ENCODE measurements around the gene MEFV. TPM values are rescaled to one million over a fixed set of nuclear protein-coding genes. Genes with fewer than 3 reads are reported as not detected.

The MEFV gene
- total RNA-seq, 2 experiments from 2014 or later = 0.27 TPM; not detected in 1

DNA sequence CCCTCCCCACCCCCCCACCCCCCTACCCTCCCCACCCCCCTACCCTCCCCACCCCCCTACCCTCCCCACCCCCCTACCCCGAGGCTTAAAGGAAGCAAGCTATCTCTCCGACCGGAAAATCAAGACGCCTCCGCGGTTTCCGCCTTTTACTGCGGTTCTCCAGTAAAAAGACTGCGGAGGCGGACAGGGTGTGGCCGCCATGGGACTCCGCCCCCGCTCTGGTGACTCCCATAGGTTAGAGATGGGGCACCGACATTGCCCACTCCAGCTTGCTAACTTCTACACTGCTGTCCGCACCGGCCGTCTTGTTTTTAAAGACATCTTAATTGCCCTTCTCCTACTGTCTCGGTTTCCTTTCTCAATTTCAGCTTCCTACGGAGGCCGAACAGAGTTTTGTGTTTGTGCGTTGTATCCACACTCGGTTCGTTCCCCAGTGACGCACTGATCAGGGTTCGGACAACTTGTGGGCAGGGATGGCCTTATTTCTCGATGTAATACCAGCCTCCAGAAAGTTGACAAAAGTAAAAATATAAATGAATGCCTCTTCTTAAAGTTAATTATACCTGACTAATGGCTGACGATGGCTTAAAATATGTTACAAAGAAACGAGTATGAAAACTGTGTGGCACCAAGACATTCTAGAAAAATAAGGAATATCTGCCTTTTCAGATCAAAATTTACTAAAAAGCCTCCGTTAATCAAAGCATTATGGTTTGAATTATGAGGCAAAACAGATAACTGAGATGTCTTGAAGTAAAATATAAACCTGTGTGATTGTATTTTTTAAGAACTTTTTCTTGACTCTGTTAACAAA, 20.4 kb downstream of the MEFV start:
- Histone ChIP-seq H4K20me1 (ENCODE audit: insufficient read depth, low read length) (no peaks in the 10 kb centered on the region), H3K27ac (ENCODE audit: low read depth, low read length, poor library complexity, severe bottlenecking) (no peak overlapping the region), H3K4me1 (ENCODE audit: insufficient read depth, low read length, poor library complexity, severe bottlenecking) (peaks cover 19% of the 10 kb centered on the region), H3K79me2 (ENCODE audit: insufficient read depth, low read depth, low read length) (peaks cover 16% of the 10 kb centered on the region; the same call in 1 of the 2 replicates), H3K4me2 (ENCODE audit: low read length) (no peak overlapping the region), H3K9me2 (ENCODE audit: insufficient read depth, low read length) (no peaks in the 10 kb centered on the region), H3K9me3 (ENCODE audit: low read length) (no peaks in the 10 kb centered on the region), H2AFZ (ENCODE audit: low read length) (no peak overlapping the region), H3K4me3 (ENCODE audit: low read depth, low read length, poor library complexity, severe bottlenecking) (no peak overlapping the region), H3K36me3 (ENCODE audit: insufficient read depth, low read length) (peaks cover 27% of the 10 kb centered on the region)
- BruUV-seq (replicated peaks) = no TSS peak
- no peak for DNase-seq (ENCODE audit: low spot score)
- POLR2A ChIA-PET = interaction anchor here (0.7 kb wide), 1 partner anchor 175 kb away, joined by 3 read pairs; no protein-coding TSS in a partner anchor
- TF ChIP-seq CTCF (conservative IDR thresholded peaks at IDR 0.05; ENCODE audit: low read length) (no peak), EZH2phosphoT487 (IDR thresholded peaks at IDR 0.05; ENCODE audit: borderline replicate concordance, low read depth, low read length) (no peak)
- CTCF ChIA-PET (ENCODE audit: unreplicated experiment) = no interaction called here
- intact Hi-C loops (cut with micrococcal nuclease; ENCODE audit: unreplicated experiment) = loop anchor here (1.0 kb wide), 1 partner anchor 47 kb away; the partner anchor contains the start of gene ZNF263

- Histone ChIP-seq H3K36me3 (ENCODE audit: insufficient read depth, low read length) (peaks cover 38% of the 10 kb centered on the region), H4K20me1 (ENCODE audit: insufficient read depth, low read length) (no peaks in the 10 kb centered on the region), H3K27ac (ENCODE audit: low read depth, low read length, poor library complexity, severe bottlenecking) (peak within 1 kb of the TSS; percentile 72), H2AFZ (ENCODE audit: low read length) (peak within 1 kb of the TSS; percentile 63), H3K9me2 (ENCODE audit: insufficient read depth, low read length) (no peaks in the 10 kb centered on the region), H3K9me3 (ENCODE audit: low read length) (no peaks in the 10 kb centered on the region), H3K4me1 (ENCODE audit: insufficient read depth, low read length, poor library complexity, severe bottlenecking) (peaks cover 19% of the 10 kb centered on the region), H3K4me2 (ENCODE audit: low read length) (peak within 1 kb of the TSS; percentile 87), H3K4me3 (ENCODE audit: low read depth, low read length, poor library complexity, severe bottlenecking) (peak within 1 kb of the TSS; percentile 92), H3K79me2 (ENCODE audit: insufficient read depth, low read depth, low read length) (peaks cover 16% of the 10 kb centered on the region; the same call in 1 of the 2 replicates)
- TF ChIP-seq EZH2phosphoT487 (IDR thresholded peaks at IDR 0.05; ENCODE audit: borderline replicate concordance, low read depth, low read length) (no peak), CTCF (conservative IDR thresholded peaks at IDR 0.05; ENCODE audit: low read length) (no peak)
- ChIA-PET CTCF (ENCODE audit: unreplicated experiment) (interaction anchor here (0.5 kb wide), 1 partner anchor 206 kb away, joined by 4 read pairs; no protein-coding TSS in a partner anchor), POLR2A (no interaction called here)
- intact Hi-C loops (cut with micrococcal nuclease; ENCODE audit: unreplicated experiment) = loop anchor here (1.0 kb wide), 1 partner anchor 48 kb away; the partner anchor contains the start of gene ZNF263
- no TSS peak for BruUV-seq (replicated peaks)
- DNase-seq (ENCODE audit: low spot score) = peak; percentile 96
Observed at GRCh38 chr16:3234857-3235561, 21.4 kb downstream of the MEFV start, which contains the start of gene ZNF200. ZNF200 (minus strand) TSS chr16:3235158; CDS start chr16:3233755, 1,403 bp downstream.
